ENCODE data around the gene SLF2.
A peak's percentile ranks its signal among the peaks of the same experiment; 100 is the strongest.

The SLF2 gene

GRCh38 chr10:100876585-100877460, 35.9 kb upstream of the SLF2 start:
- Histone ChIP-seq H3K27me3 (ENCODE audit: insufficient read depth, poor library complexity, severe bottlenecking) (peaks cover 2% of the 10 kb centered on the region), H3K27ac (replicated peaks) (no peak overlapping the region), H3K4me3 (replicated peaks; ENCODE audit: insufficient read depth, low read length) (no peak overlapping the region)
- no peak for TF ChIP-seq REST (IDR thresholded peaks at IDR 0.05; ENCODE audit: insufficient replicate concordance, low read depth)
- TF ChIP-seq SPI1 (IDR thresholded peaks at IDR 0.05; ENCODE audit: borderline replicate concordance, low read depth): no peak
- no peak for TF ChIP-seq POLR2AphosphoS5 (IDR thresholded peaks at IDR 0.05; ENCODE audit: low read depth)
- no peak for DNase-seq (ENCODE audit: low read depth in 1 of 2, low spot score in 1 of 2)

GRCh38 chr10:100877461-100877850, 35.3 kb upstream of the SLF2 start:
- Histone ChIP-seq H3K27me3 (ENCODE audit: insufficient read depth, poor library complexity, severe bottlenecking) (peaks cover 2% of the 10 kb centered on the region), H3K27ac (replicated peaks) (no peak overlapping the region), H3K4me3 (replicated peaks; ENCODE audit: insufficient read depth, low read length) (no peak overlapping the region)
- DNase-seq (ENCODE audit: low read depth in 1 of 2, low spot score in 1 of 2): no peak
- TF ChIP-seq GABPA (IDR thresholded peaks at IDR 0.05; ENCODE audit: low read depth) (no peak), SPI1 (IDR thresholded peaks at IDR 0.05; ENCODE audit: borderline replicate concordance, low read depth) (no peak), REST (IDR thresholded peaks at IDR 0.05; ENCODE audit: insufficient replicate concordance, low read depth) (no peak), CTCF (IDR thresholded peaks at IDR 0.05; ENCODE audit: insufficient read depth, low read length) (no peak), POLR2AphosphoS5 (IDR thresholded peaks at IDR 0.05; ENCODE audit: low read depth) (no peak)

GRCh38 chr10:100878291-100878910, 34.4 kb upstream of the SLF2 start:
- Histone ChIP-seq H3K4me3 (replicated peaks; ENCODE audit: insufficient read depth, low read length) (no peak overlapping the region), H3K27me3 (ENCODE audit: insufficient read depth, poor library complexity, severe bottlenecking) (peaks cover 2% of the 10 kb centered on the region), H3K27ac (replicated peaks) (no peak overlapping the region)
- TF ChIP-seq CTCF (IDR thresholded peaks at IDR 0.05; ENCODE audit: insufficient read depth, low read length) (peak; percentile 48), REST (IDR thresholded peaks at IDR 0.05; ENCODE audit: insufficient replicate concordance, low read depth) (no peak)
- peak; percentile 17 to 63 for DNase-seq (ENCODE audit: low read depth in 1 of 2, low spot score in 1 of 2)
